MM.1S (cell line): ENCODE data around the gene CTRL.

Experiments
- DNase-seq: peaks from one replicate; pipeline ENCODE4 v3.0.0-alpha.2; 2015
- H2AFZ ChIP-seq: fragments of 300-600 bp; sonication (generic); 2 replicates; pipeline ENCODE4 v1.6.0; 2016; ENCODE audit warnings: antibody characterized with exemption, low read length
- H3F3A ChIP-seq: fragments of 300-600 bp; sonication (generic); 2 replicates; pipeline ENCODE4 v1.6.1; 2016; ENCODE audit warnings: mild to moderate bottlenecking, antibody characterized with exemption, low read length, moderate library complexity, mixed read lengths; ENCODE audit not compliant: insufficient read depth
- H3K27ac ChIP-seq: fragments of 300-600 bp; sonication (generic); 2 replicates; pipeline ENCODE4 v1.5.1; 2016; ENCODE audit warnings: mild to moderate bottlenecking, low read length
- H3K27me3 ChIP-seq: fragments of 300-600 bp; sonication (generic); replicated peaks from 2 replicates; pipeline ENCODE4 v1.6.0; 2016; ENCODE audit warnings: low read length; ENCODE audit not compliant: insufficient read depth
- H3K36me3 ChIP-seq: fragments of 300-600 bp; sonication (generic); replicated peaks from 2 replicates; pipeline ENCODE4 v1.6.1; 2016; ENCODE audit warnings: mild to moderate bottlenecking, low read length, mixed read lengths; ENCODE audit not compliant: insufficient read depth
- H3K4me1 ChIP-seq: fragments of 300-600 bp; sonication (generic); 2 replicates; pipeline ENCODE4 v1.6.1; 2016; ENCODE audit warnings: low read length, mixed read lengths
- H3K4me2 ChIP-seq: fragments of 300-600 bp; sonication (generic); 2 replicates; pipeline ENCODE4 v1.6.0; 2016; ENCODE audit warnings: low read depth, low read length
- H3K4me3 ChIP-seq: fragments of 300-600 bp; sonication (generic); 2 replicates; pipeline ENCODE4 v1.5.1; 2016; ENCODE audit warnings: low read length, mixed read lengths
- H3K79me2 ChIP-seq: fragments of 300-600 bp; sonication (generic); 2 replicates; pipeline ENCODE4 v1.6.1; 2016; ENCODE audit warnings: mixed run types, low read length, mixed read lengths
- H3K9ac ChIP-seq: fragments of 300-600 bp; sonication (generic); 2 replicates; pipeline ENCODE4 v1.6.1; 2016; ENCODE audit warnings: low read length, mixed read lengths
- H3K9me2 ChIP-seq: fragments of 300-600 bp; sonication (generic); replicated peaks from 2 replicates; pipeline ENCODE4 v1.6.1; 2016; ENCODE audit warnings: mild to moderate bottlenecking, low read length, mixed read lengths; ENCODE audit not compliant: insufficient read depth
- H3K9me3 ChIP-seq: fragments of 300-600 bp; sonication (generic); replicated peaks from 2 replicates; pipeline ENCODE4 v1.6.1; 2016; ENCODE audit warnings: mild to moderate bottlenecking, low read length, mixed read lengths; ENCODE audit not compliant: insufficient read depth
- H4K20me1 ChIP-seq: fragments of 300-600 bp; sonication (generic); 2 replicates; pipeline ENCODE4 v1.6.1; 2016; ENCODE audit warnings: mild to moderate bottlenecking, low read length, moderate library complexity, mixed read lengths; ENCODE audit not compliant: insufficient read depth
- CTCF ChIP-seq: fragments of 300-600 bp; sonication (generic); IDR thresholded peaks from 2 replicates; pipeline ENCODE4 v1.5.1; 2016; ENCODE audit warnings: antibody characterized with exemption, low read length, mixed read lengths
- EZH2 ChIP-seq: fragments of 300-600 bp; sonication (generic); optimal IDR thresholded peaks from 2 replicates; pipeline ENCODE3; 2017; ENCODE audit warnings: low read depth, mild to moderate bottlenecking, antibody characterized with exemption, low read length, mixed read lengths
- EZH2phosphoT487 ChIP-seq: fragments of 300-600 bp; sonication (generic); IDR thresholded peaks from 2 replicates; pipeline ENCODE4 v1.6.1; 2018; ENCODE audit warnings: antibody characterized with exemption, low read length

Gene CTRL

GRCh38 chr16:67897231-67897630 is 34.4 kb downstream of the CTRL start:
- no peak overlapping the region for H3K27ac ChIP-seq
- no peaks in the 10 kb centered on the region for H3K27me3 ChIP-seq
- H3K36me3 ChIP-seq = no peaks in the 10 kb centered on the region
- no peak for TF ChIP-seq EZH2
- no peak for TF ChIP-seq CTCF
- no peak for TF ChIP-seq EZH2phosphoT487
- H3F3A ChIP-seq = no peaks in the 10 kb centered on the region
- H3K9ac ChIP-seq = no peak overlapping the region
- no peaks in the 10 kb centered on the region for H3K9me2 ChIP-seq
- no peak for DNase-seq
- no peak overlapping the region for H3K4me2 ChIP-seq
- H3K9me3 ChIP-seq = no peaks in the 10 kb centered on the region
- H2AFZ ChIP-seq = no peak overlapping the region
- 0 out of 2 replicates have a peak, but pooled peaks cover 6% of the 10 kb centered on the region for H3K4me1 ChIP-seq
- H3K4me3 ChIP-seq = no peak overlapping the region
- H4K20me1 ChIP-seq = no peaks in the 10 kb centered on the region
- peaks cover 60% of the 10 kb centered on the region for H3K79me2 ChIP-seq

GRCh38 chr16:67893743-67894399 is 37.8 kb downstream of the CTRL start:
- peak; percentile 18 for DNase-seq
- Histone ChIP-seq H3K9me3 (no peaks in the 10 kb centered on the region), H3K4me1 (0 out of 2 replicates have a peak, but pooled peaks cover 6% of the 10 kb centered on the region), H3K27me3 (no peaks in the 10 kb centered on the region), H2AFZ (peak overlapping the region; percentile 64), H3K9me2 (no peaks in the 10 kb centered on the region), H4K20me1 (no peaks in the 10 kb centered on the region), H3K27ac (peak overlapping the region; percentile 57; the same call in 1 of the 2 replicates), H3K9ac (peak overlapping the region; percentile 96), H3F3A (no peaks in the 10 kb centered on the region), H3K79me2 (peaks cover 50% of the 10 kb centered on the region), H3K4me2 (peak overlapping the region; percentile 82), H3K36me3 (no peaks in the 10 kb centered on the region), H3K4me3 (peak overlapping the region; percentile 94)
- no peak for TF ChIP-seq EZH2phosphoT487
- no peak for TF ChIP-seq CTCF
- no peak for TF ChIP-seq EZH2

GRCh38 chr16:67892899-67893742 is 38.5 kb downstream of the CTRL start, which contains the start of gene PSKH1:
TSS of gene PSKH1 (plus strand) at chr16:67893254. CDS start at chr16:67908750, 15,496 bp downstream.
- 0 out of 2 replicates have a peak, but pooled peaks cover 6% of the 10 kb centered on the region for H3K4me1 ChIP-seq
- TF ChIP-seq EZH2phosphoT487 (no peak), CTCF (no peak), EZH2 (no peak)
- H3K27me3 ChIP-seq = no peaks in the 10 kb centered on the region
- H3K4me3 ChIP-seq = peak within 1 kb of the TSS; percentile 94
- no peaks in the 10 kb centered on the region for H3F3A ChIP-seq
- H2AFZ ChIP-seq = peak within 1 kb of the TSS; percentile 64
- H4K20me1 ChIP-seq = no peaks in the 10 kb centered on the region
- H3K9me2 ChIP-seq = no peaks in the 10 kb centered on the region
- peak within 1 kb of the TSS; percentile 82 for H3K4me2 ChIP-seq
- peak; percentile 97 for DNase-seq
- H3K9ac ChIP-seq = peak within 1 kb of the TSS; percentile 96
- H3K36me3 ChIP-seq = no peaks in the 10 kb centered on the region
- peaks cover 45% of the 10 kb centered on the region for H3K79me2 ChIP-seq
- H3K9me3 ChIP-seq = no peaks in the 10 kb centered on the region
- H3K27ac ChIP-seq = peak within 1 kb of the TSS; percentile 57; the same call in 1 of the 2 replicates
